Fibroblast of pulmonary artery (primary cell): Measurements from ENCODE around the gene BCL11A.

Experiments used
- DNase-seq: peaks from one replicate; pipeline ENCODE4 v3.0.0-alpha.2; 2010; ENCODE audit warnings: low read depth
- H3K4me3 ChIP-seq: replicated peaks from 2 replicates; pipeline ENCODE4 v1.5.1; 2011; ENCODE audit warnings: low read depth, mild to moderate bottlenecking, control low read depth, low read length, moderate library complexity
- TF ChIP-seq, protein P1 (sequence below): IDR thresholded peaks from 2 replicates; pipeline ENCODE4 v1.5.1; 2011; ENCODE audit warnings: mild to moderate bottlenecking, control low read depth, low read length, inconsistent platforms; ENCODE audit errors: missing control alignments

The BCL11A gene

GRCh38 chr2:60410456-60411146 is 142.9 kb downstream of the BCL11A start:
- no peak for DNase-seq
- H3K4me3 ChIP-seq: no peak overlapping the region
- TF ChIP-seq, protein P1, sequence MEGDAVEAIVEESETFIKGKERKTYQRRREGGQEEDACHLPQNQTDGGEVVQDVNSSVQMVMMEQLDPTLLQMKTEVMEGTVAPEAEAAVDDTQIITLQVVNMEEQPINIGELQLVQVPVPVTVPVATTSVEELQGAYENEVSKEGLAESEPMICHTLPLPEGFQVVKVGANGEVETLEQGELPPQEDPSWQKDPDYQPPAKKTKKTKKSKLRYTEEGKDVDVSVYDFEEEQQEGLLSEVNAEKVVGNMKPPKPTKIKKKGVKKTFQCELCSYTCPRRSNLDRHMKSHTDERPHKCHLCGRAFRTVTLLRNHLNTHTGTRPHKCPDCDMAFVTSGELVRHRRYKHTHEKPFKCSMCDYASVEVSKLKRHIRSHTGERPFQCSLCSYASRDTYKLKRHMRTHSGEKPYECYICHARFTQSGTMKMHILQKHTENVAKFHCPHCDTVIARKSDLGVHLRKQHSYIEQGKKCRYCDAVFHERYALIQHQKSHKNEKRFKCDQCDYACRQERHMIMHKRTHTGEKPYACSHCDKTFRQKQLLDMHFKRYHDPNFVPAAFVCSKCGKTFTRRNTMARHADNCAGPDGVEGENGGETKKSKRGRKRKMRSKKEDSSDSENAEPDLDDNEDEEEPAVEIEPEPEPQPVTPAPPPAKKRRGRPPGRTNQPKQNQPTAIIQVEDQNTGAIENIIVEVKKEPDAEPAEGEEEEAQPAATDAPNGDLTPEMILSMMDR: no peak

DNA sequence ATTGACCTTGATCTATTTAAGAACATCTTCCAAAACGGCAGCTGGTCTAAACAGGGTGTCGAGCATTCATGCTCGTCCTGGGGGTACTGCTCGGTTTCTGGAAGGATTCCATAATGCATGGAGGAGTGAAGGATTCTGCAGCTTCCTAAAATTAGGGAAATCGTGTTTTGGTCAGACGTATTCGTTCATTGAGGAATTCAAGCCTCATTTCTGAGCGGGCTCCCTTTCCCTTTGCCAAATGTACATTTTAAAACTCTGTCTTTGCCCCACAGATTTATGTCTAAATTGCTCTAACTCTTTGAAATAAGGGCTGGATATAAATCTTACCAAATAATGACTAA is 144.0 kb downstream of the BCL11A start:
- no peak for DNase-seq
- H3K4me3 ChIP-seq: no peak overlapping the region
- TF ChIP-seq, protein P1: no peak

DNA sequence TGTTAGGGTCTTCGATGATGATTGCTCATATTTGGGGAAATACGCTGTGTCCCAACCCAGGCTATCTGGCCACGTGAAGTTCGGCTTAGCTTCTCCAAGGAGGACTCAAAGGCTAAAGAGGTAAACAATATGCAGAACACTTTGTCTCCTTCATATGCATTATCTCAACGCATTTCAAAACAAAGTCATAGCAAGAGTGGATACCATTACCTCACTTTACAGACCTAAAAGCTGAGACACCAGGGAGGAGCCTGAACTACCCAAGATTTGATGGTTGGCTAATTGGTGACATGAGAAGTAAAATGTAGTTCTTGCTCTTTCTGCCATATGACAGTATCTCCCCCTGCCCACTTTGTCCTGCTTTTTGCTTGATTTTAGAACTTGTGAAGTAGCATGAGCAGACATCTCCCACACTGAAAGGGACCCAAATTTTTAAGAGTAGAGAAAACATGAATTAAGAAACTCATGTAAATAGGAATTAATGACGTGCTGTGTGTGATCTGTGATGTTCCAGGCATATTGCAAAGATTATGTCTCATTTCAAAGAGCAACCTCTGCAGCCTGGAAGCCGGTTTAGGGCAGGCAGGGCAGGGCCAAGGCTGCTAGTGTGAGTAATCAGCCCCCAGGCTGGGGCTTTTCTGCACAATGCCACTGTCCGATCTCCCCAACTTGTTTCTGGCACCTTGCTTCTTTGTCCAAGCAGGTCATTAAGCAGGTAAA is 144.5 kb downstream of the BCL11A start:
- DNase-seq: no peak
- TF ChIP-seq, protein P1: no peak
- H3K4me3 ChIP-seq: no peak overlapping the region

GRCh38 chr2:60408207-60408606 is 145.2 kb downstream of the BCL11A start:
- DNase-seq: no peak
- TF ChIP-seq, protein P1: no peak
- H3K4me3 ChIP-seq: no peak overlapping the region

DNA sequence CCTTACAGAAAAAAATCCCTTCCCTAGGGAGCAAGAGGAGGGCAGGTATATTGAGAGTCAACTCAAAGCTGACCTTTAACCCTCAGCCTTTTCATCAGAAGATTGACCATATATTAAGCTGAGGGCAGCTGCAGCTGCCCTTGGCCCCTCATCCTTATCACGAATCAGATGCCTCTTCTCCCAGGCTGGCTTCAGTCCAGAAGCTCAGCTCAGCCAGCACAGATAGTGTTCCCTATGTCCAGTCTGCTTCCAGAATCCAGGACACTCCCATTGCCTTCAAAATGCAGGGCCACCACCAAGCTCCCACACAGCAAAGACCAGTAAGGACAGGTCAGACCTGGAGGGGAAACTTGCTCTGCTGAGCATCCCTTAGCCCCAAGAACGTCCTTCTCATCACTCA is 146.1 kb downstream of the BCL11A start:
- DNase-seq: no peak
- TF ChIP-seq, protein P1: no peak
- no peak overlapping the region for H3K4me3 ChIP-seq

DNA sequence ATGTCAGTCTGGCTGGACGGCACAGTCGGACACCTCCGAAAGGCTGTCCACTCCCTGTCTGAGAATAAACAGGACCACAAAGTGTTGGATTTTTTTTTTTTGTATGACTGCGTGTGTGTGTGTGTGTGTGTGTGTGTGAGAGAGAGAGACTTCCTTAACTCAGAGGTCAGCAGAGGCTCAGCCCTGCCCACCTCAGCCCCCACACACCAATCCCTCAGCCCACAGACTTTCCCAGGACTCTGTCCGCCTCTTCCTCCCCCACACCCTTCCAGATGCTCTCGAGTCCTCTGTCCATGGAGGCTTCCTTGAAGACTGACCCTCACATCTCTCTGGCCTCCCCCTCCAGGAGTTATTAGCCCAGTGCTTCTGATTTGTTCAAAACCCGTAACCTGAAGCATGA is 147.3 kb downstream of the BCL11A start:
- H3K4me3 ChIP-seq: no peak overlapping the region
- DNase-seq: peak; percentile 16
- TF ChIP-seq, protein P1: no peak
